Activated CD4-positive, alpha-beta T cell treated with anti-CD3 and anti-CD28 coated beads for 36 hours (primary cell): ENCODE results near the gene SPATA33. TPM values are rescaled to one million over a fixed set of nuclear protein-coding genes. Genes with fewer than 3 reads are reported as not detected.

Experiments used
- ATAC-seq: fragments of 200-7000 bp; cut with Tn5 transposase; one replicate; pipeline ENCODE4 v1.10.0; 2021; ENCODE audit warnings: mild to moderate bottlenecking, moderate library complexity
- CTCF ChIA-PET: fragments of 350-600 bp; sonication (Branson Sonifier 250); formaldehyde crosslinking; loops from one replicate; lab custom pipeline; 2021; ENCODE audit warnings: antibody characterized with exemption; lab: Charles Lee
- POLR2A ChIA-PET: fragments of 350-600 bp; sonication (Branson Sonifier 250); formaldehyde crosslinking; loops from one replicate; lab custom pipeline; 2021; ENCODE audit warnings: antibody characterized with exemption, inconsistent platforms; lab: Charles Lee
- DNase-seq: peaks from one replicate; pipeline ENCODE4 v3.0.0-alpha.2; 2020
- H3K27ac Mint-ChIP-seq: one replicate; pipeline ENCODE4 v1.8.0; 2021; ENCODE audit warnings: mixed read lengths
- H3K27me3 Mint-ChIP-seq: one replicate; pipeline ENCODE4 v1.8.0; 2021; ENCODE audit warnings: mixed read lengths
- H3K36me3 Mint-ChIP-seq: one replicate; pipeline ENCODE4 v1.8.0; 2021; ENCODE audit warnings: low read depth, mixed read lengths
- H3K4me1 Mint-ChIP-seq: one replicate; pipeline ENCODE4 v1.8.0; 2021; ENCODE audit warnings: mixed read lengths
- H3K4me3 Mint-ChIP-seq: one replicate; pipeline ENCODE4 v1.8.0; 2021; ENCODE audit warnings: mild to moderate bottlenecking, moderate library complexity, mixed read lengths
- H3K9me3 Mint-ChIP-seq: one replicate; pipeline ENCODE4 v1.8.0; 2021; ENCODE audit warnings: low read depth, mixed read lengths
- intact Hi-C, 2 experiments: fragments of 100-400 bp; cut with DNase I in 1 of 2; cut with micrococcal nuclease in 1 of 2; formaldehyde crosslinking; loops; one replicate each; pipeline versions ENCODE4 v1.14.2 to v1.15.1; 2022 to 2024; cut with DNase I, micrococcal nuclease
- total RNA-seq, 2 experiments: library from RNA; stranded (reverse); gene quantifications; one replicate each; pipeline ENCODE4 v1.2.3, GENCODE V29; 2021

The SPATA33 gene
- total RNA-seq = 10 to 100 TPM in 1 of 2 experiments, 1 to 10 TPM in 1; 6.8 to 11.6 TPM

DNA sequence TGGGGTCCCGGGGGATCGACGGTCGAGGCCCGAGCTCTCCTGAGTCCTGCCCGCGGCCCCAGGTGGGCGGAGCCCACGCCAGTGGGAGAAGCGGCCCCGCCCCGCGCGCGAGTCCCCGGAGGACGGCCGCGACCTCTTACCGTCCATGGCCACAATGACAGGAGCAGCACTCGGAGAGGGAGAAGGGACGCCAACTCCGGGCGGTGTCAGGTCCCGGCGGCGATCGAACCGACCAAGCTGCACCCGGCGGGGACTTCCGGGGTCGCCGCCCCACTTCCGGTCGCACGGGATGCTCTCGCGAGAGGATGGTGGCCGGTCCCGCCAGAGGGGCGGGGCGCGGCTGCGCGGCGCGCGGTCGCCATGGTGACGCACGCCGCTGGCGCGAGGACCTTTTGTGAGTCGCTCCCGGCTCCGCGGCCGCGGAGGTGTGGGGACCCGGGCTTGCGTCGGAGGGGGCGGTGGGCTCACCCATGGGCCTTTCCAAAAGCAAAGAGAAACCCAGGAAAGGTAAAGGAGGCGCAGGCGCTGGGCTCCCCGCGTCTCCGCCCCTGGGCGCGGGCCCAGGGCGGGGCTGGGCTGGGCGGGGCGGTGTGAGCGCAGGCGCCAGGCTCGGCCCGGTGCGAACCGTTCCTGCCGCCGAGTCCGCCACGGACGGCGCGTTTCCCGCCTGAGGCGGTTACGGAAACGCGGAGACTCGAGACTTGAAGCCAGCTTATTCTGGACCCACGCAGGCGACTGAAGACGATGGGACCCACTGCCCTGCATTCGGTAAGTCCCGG is at the start of gene SPATA33, which contains the start of gene CHMP1A:
TSS of gene SPATA33 (plus strand) at position 395 of the 779 bp plus-strand sequence. CDS start at position 471, 76 bp downstream.
TSS of gene CHMP1A (minus strand) at position 267 of the 779 bp plus-strand sequence. CDS start at position 147, 120 bp downstream.
- DNase-seq (peak; percentile 96), ATAC-seq (peak; percentile 93)
- H3K4me3 Mint-ChIP-seq = peak within 1 kb of the TSS; percentile 90
- peaks cover 28% of the 10 kb centered on the region for H3K4me1 Mint-ChIP-seq
- intact Hi-C loops = loop anchor here (1.0 to 5.0 kb wide), 13 partner anchors 29 to 855 kb away; partner anchors contain the start of genes SPATA2L (in 2 of the 2), APRT (in 1 of the 2), CDK10 (in 1 of the 2) and CDT1 (in 1 of the 2)
- POLR2A ChIA-PET = interaction anchor here (0.9 to 1.0 kb wide), 2 partner anchors 92 to 216 kb away, joined by 3 read pairs; partner anchors contain the start of gene TCF25
- H3K9me3 Mint-ChIP-seq = no peaks in the 10 kb centered on the region
- CTCF ChIA-PET = interaction anchor here (0.6 to 1.5 kb wide), 3 partner anchors 11 to 157 kb away, joined by 3 to 5 read pairs (median 4); no protein-coding TSS in a partner anchor
- H3K27ac Mint-ChIP-seq = peak within 1 kb of the TSS; percentile 83
- no peaks in the 10 kb centered on the region for H3K27me3 Mint-ChIP-seq
- H3K36me3 Mint-ChIP-seq = peaks cover 24% of the 10 kb centered on the region

DNA sequence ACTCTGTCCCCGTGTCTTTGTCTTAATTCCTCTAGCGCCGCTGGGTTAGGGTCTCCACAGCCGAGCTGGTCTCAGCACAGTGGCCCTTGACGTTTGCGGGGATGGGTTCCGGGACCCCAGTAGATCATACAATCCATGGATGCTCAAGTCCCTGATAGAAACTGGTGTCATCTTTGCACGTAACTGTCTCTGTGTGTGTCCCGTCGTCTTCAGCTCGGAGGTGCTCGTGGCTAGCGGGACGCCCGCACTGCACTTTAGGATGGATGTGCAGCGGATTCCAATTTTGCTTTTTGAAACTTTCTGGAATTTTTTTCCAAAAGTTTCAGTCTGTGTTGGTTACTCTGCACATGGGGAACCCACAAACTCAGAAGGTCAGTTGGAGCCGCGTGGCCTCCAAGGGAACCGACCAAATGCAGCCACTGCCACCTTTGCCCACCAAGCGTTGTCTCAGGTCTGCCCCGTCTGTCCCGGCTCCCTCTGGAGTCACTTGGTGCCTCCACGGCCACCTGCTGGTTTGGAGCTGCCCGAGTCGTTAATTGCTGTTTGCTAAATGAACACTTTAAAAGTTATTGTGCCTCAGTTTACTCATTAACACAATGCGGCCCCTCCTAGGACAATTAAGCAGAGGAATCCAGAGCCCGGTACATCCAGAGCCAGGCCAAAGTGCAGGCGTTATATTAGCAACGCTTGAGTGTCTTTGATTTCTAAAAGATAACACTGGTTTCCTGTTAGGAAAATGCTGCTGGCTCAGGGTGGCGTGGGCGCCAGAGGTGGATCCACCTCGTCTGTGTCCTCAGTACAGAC is 49.5 kb upstream of the SPATA33 start:
- intact Hi-C loops = no loop called here
- CTCF ChIA-PET = no interaction called here

DNA sequence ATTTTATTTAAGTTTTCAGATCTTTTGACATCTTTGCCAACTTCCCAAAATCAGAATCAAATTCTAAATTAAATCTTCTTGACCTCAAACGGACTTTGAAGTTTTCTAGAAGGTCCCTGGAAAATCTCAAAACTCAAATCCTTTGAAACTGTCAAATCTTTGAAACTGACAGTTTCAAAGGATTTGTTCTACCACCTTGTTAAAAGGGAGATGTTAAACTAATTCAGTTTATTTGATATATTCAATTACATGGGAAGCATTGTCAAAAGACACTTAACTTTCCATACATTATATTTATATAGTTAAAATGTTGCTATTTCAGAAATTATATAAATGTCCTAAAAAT is 47.6 kb upstream of the SPATA33 start:
- no peaks in the 10 kb centered on the region for H3K4me1 Mint-ChIP-seq
- no peaks in the 10 kb centered on the region for H3K36me3 Mint-ChIP-seq
- H3K27me3 Mint-ChIP-seq = no peaks in the 10 kb centered on the region
- no peak for DNase-seq
- H3K4me3 Mint-ChIP-seq = no peak overlapping the region
- intact Hi-C loops = no loop called here
- no peak overlapping the region for H3K27ac Mint-ChIP-seq
- POLR2A ChIA-PET = no interaction called here
- CTCF ChIA-PET = no interaction called here
- ATAC-seq = no peak
- H3K9me3 Mint-ChIP-seq = no peaks in the 10 kb centered on the region

More for the DNA sequence above, 49.5 kb upstream of the SPATA33 start:
- Mint-ChIP-seq H3K27ac (no peak overlapping the region), H3K4me1 (peaks cover 1% of the 10 kb centered on the region), H3K4me3 (no peak overlapping the region), H3K27me3 (no peaks in the 10 kb centered on the region), H3K9me3 (no peaks in the 10 kb centered on the region), H3K36me3 (no peaks in the 10 kb centered on the region)
- DNase-seq = no peak
- POLR2A ChIA-PET = no interaction called here
- no peak for ATAC-seq

DNA sequence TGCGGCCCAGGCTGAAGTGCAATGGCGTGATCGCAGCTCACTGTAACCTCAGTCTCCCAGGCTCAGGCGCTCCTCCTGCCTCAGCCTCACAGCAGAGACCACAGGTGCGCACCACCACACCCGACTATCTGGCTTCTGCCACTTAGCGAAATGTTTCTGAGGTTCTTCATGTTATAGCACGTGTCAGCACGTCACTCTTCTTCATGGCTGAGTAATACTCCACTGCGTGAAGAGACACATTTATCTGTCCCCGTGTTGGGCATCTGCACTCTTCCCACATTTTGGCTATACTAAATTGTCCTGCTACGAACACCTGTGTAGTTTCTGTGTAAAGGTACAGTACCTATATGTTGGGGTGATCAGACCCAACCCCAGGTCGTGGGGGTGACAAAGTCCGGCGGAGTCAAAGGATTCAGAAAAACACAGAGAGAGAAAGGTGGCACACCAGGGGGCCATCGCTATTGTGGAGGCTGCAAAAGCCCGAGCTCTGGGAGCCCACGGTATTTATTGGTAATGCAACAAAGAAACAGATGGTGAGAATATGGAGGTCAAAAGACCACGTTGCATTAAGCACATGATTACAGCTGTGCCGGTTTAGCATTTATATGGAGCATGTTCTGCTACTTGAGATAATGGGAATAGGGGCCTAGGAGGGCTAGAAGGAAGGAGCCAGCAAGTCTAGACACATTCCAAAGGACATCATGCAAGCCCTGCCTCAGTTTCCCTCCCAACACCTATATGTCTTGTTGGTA is 45.0 kb upstream of the SPATA33 start:
- ATAC-seq (no peak), DNase-seq (no peak)
- POLR2A ChIA-PET = no interaction called here
- no peaks in the 10 kb centered on the region for H3K27me3 Mint-ChIP-seq
- no peaks in the 10 kb centered on the region for H3K9me3 Mint-ChIP-seq
- CTCF ChIA-PET = no interaction called here
- no peak overlapping the region for H3K27ac Mint-ChIP-seq
- intact Hi-C loops = no loop called here
- H3K4me1 Mint-ChIP-seq = peaks cover 13% of the 10 kb centered on the region
- H3K4me3 Mint-ChIP-seq = no peak overlapping the region
- no peaks in the 10 kb centered on the region for H3K36me3 Mint-ChIP-seq

DNA sequence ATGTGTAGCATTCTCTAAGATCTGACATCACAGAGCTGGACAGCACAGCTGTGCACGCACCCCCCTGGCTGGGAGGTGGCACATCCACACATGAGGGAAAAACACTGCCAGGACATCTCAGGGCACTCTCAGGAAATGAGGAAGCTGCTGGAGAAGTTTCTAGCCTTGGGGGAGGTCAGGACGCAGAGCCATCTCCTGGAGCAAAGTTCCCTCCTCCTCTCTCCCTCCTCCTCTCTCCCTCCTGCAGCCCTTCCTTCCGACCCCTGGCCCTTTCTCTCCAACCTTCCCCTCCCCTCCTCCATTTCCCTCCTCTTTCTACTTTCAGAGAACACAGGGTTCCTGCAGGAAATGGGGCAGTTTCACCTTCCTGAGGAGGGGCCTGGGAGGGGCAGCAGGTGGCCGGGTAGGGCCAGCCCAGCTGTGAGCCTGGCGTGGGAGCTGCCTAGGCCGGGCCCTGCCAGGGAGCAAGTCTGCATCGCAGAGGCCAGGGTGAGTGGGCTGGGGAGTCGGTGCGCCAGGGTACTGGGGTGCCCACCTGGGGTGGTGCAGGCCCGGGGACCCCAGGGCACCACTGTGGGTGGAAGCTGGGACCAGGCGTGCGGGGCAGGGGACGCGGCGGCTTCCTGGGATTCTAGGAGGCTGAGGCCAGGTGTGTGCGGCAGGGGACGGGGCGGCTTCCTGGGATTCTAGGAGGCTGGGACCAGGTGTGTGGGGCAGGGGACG is 44.2 kb upstream of the SPATA33 start, which contains the start of gene DPEP1:
TSS of gene DPEP1 (plus strand) at position 412 of the 723 bp plus-strand sequence. CDS start 16,769 bp downstream, outside the sequence.
- POLR2A ChIA-PET = no interaction called here
- no peak for DNase-seq
- CTCF ChIA-PET = no interaction called here
- Mint-ChIP-seq H3K27me3 (no peaks in the 10 kb centered on the region), H3K4me1 (peaks cover 13% of the 10 kb centered on the region), H3K9me3 (no peaks in the 10 kb centered on the region), H3K27ac (no peak within 1 kb of the TSS), H3K4me3 (no peak within 1 kb of the TSS), H3K36me3 (no peaks in the 10 kb centered on the region)
- intact Hi-C loops = no loop called here
- ATAC-seq = no peak

DNA sequence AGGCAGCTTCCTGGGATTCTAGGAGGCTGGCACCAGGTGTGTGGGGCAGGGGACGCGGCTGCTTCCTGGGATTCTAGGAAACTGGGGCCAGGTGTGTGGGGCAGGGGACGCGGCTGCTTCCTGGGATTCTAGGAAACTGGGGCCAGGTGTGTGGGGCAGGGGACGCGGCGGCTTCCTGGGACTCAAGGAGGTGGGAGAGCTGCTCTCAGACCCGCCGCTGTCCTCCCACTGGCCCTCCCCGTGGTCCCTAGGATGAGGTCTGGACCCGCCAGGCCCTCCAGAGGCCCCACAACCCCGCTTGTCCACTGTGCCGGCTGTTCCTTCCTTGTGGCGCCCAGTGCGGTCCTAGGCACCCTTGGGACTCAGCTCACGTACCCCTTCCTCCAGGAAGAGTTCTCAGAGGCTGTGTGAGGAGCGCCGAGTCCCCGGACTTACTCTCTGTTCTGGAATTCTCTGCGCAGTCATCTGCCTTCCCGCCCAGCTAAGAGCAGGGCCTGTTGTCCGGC is 43.6 kb upstream of the SPATA33 start:
- Mint-ChIP-seq H3K4me3 (no peak overlapping the region), H3K4me1 (peaks cover 13% of the 10 kb centered on the region), H3K36me3 (no peaks in the 10 kb centered on the region), H3K9me3 (no peaks in the 10 kb centered on the region), H3K27me3 (no peaks in the 10 kb centered on the region), H3K27ac (no peak overlapping the region)
- ChIA-PET POLR2A (no interaction called here), CTCF (no interaction called here)
- no peak for DNase-seq
- no peak for ATAC-seq
- intact Hi-C loops = no loop called here

DNA sequence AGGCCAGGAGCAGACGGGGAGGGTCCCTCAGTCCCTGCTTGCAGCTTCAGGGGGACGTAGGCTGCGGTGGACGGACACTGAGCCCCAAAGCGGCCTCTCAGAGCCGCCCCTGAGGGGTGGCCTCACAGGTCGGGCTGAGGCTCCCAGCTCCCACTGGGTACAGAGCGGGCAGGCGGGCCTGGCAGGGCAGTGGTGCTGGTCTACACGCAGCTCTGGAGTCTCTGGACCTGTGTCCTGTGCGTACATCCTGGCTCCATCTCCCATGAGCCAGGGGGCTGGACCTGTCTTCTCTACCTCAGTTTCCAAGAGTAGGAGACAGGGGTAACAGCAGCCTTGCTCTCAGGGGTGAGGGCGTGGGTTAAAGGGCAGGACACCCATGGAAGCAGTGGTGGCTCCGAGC is 42.5 kb upstream of the SPATA33 start:
- H3K4me1 Mint-ChIP-seq = peaks cover 13% of the 10 kb centered on the region
- H3K27ac Mint-ChIP-seq = no peak overlapping the region
- H3K4me3 Mint-ChIP-seq = no peak overlapping the region
- ChIA-PET POLR2A (no interaction called here), CTCF (interaction anchor here (1.0 to 1.8 kb wide), 8 partner anchors 9 to 245 kb away, joined by 3 to 7 read pairs (median 4); no protein-coding TSS in a partner anchor)
- no peak for ATAC-seq
- no peak for DNase-seq
- H3K9me3 Mint-ChIP-seq = no peaks in the 10 kb centered on the region
- intact Hi-C loops = no loop called here
- H3K36me3 Mint-ChIP-seq = no peaks in the 10 kb centered on the region
- H3K27me3 Mint-ChIP-seq = no peaks in the 10 kb centered on the region

DNA sequence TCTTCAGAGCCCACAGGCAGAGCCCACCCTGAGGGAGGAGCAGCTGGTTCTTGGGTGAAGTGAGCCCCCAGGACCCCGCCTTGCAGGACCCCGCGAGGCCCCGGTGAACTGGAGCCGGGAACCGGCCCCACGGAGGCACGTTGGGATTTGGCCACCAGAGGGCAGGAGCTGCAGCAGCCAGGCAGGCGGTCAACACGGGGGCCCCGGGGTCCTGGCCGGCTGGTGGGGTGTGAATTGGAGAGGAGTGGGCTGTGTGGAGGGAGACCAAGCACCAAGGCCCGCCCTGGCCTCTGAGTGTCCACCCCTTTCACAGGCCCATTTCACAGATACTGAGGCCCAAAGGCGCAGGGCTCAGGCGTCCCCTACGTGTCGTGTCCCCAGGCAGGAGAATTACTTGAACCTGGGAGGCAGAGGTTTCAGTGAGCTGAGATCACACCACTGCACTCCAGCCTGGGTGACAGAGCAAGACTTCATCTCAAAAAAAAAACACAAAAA is 42.0 kb upstream of the SPATA33 start:
- ChIA-PET POLR2A (no interaction called here), CTCF (interaction anchor here (0.6 to 1.8 kb wide), 9 partner anchors 10 to 1642 kb away, joined by 3 to 7 read pairs (median 3); no protein-coding TSS in a partner anchor)
- ATAC-seq (peak; percentile 27), DNase-seq (peak; percentile 55)
- H3K27me3 Mint-ChIP-seq = no peaks in the 10 kb centered on the region
- H3K4me3 Mint-ChIP-seq = no peak overlapping the region
- intact Hi-C loops = no loop called here
- H3K4me1 Mint-ChIP-seq = peaks cover 13% of the 10 kb centered on the region
- H3K9me3 Mint-ChIP-seq = no peaks in the 10 kb centered on the region
- H3K27ac Mint-ChIP-seq = no peak overlapping the region
- no peaks in the 10 kb centered on the region for H3K36me3 Mint-ChIP-seq

DNA sequence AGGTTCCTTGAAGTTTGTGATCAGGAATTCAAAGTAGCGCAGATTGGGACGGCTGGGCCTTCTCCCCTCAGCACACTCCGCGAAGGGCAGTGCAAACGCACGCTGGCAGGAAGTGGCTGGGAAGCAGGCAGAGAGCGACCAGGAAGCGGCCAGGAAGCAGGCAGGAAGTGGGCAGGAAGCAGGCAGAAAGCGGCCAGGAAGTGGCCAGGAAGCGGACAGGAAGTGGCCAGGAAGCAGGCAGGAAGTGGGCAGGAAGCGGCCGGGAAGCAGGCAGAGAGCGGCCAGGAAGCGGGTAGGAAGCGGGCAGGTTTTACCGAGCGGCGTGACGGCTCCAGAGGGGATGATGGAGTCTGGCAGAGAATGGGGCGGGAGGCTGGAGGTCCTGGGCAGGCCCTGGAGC is 41.0 kb upstream of the SPATA33 start:
- Mint-ChIP-seq H3K4me1 (peaks cover 13% of the 10 kb centered on the region), H3K9me3 (no peaks in the 10 kb centered on the region), H3K36me3 (no peaks in the 10 kb centered on the region), H3K27ac (no peak overlapping the region), H3K27me3 (no peaks in the 10 kb centered on the region), H3K4me3 (no peak overlapping the region)
- ChIA-PET POLR2A (no interaction called here), CTCF (interaction anchor here (0.8 kb wide), 1 partner anchor 17 kb away, joined by 3 read pairs; no protein-coding TSS in a partner anchor)
- peak; percentile 32 for ATAC-seq
- intact Hi-C loops = no loop called here
- peak; percentile 34 for DNase-seq

DNA sequence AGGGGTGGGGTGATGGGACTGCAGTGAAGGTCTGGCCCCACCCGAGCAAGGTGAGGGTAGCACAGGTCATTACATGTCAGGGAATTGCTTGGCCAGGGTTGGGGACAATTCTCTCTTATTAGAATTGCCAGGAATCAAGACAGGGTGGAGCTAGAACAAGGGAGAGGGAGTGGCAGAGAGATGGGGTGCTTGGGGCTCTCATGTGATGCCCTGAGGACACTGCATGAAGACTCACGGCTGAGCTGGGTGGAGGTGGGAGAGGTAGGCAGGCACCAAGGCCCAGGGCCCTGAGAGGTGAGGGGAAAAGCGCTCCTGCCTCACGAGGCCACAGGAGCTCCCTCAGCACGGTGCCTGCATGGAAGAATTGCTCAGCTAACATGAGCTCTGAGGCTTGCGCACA is 40.6 kb upstream of the SPATA33 start:
- ChIA-PET CTCF (interaction anchor here (0.8 kb wide), 1 partner anchor 17 kb away, joined by 3 read pairs; no protein-coding TSS in a partner anchor), POLR2A (no interaction called here)
- H3K27ac Mint-ChIP-seq = no peak overlapping the region
- no peaks in the 10 kb centered on the region for H3K36me3 Mint-ChIP-seq
- peak; percentile 29 for ATAC-seq
- H3K27me3 Mint-ChIP-seq = no peaks in the 10 kb centered on the region
- intact Hi-C loops = no loop called here
- peaks cover 13% of the 10 kb centered on the region for H3K4me1 Mint-ChIP-seq
- DNase-seq = no peak
- H3K4me3 Mint-ChIP-seq = no peak overlapping the region
- H3K9me3 Mint-ChIP-seq = no peaks in the 10 kb centered on the region
